ENCODE results near the gene COL18A1. TPM values are rescaled to one million over a fixed set of nuclear protein-coding genes. Genes with fewer than 3 reads are reported as not detected.
A peak's percentile ranks its signal among the peaks of the same experiment; 100 is the strongest.

The COL18A1 gene
- total RNA-seq, 3 donors from 2014 or later (not counting 1 experiment from before 2014, with no cell fraction given) = 12.3 to 22.3 (median 12.7) TPM

DNA sequence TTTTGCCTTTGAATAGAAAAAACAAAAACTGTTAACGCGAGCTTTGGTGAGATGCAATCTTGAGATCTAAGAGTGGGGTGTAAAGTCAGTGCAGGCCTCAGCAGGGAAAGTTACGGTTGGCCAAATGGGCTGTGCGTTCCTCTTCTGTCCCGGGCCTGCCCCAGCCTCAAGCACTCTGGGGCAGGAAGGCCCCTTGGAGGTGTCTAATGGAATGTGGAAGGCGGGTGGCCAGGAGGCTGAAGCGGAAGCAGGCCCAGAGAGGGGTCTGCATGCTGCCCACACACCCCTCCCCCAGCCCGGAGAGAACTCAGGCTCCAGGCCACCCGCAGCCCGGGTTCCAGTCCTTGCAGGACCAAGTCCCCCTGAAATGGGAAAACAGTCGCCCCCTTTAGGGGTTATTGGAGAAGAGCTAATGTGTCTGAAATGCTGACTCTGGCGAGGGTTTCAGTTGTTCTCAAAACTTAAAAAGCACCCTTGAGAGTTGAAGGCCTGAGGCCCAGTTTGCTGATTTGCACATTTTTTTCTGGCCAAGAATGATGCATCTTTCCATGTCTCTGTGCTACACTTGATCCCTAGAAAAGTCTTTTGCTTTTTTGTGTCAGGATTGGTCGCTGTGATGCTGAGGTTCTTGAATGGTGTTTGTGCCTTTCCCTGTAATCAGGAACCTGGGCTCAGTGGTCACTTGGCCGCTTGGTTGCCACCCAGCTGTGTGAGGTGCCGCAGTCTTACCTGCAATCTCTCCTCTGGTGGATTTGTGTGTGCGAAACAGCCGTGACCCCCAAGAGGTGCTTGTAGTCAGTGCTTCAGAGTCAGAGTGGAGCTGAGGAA is 2.0 kb downstream of the COL18A1 start:
- intact Hi-C loops (cut with micrococcal nuclease) = no loop called here
- H3K9me3 Mint-ChIP-seq = no peaks in the 10 kb centered on the region
- H3K27me3 Mint-ChIP-seq (ENCODE audit: low read depth in 2 of 2) = peaks cover 36 to 38% of the 10 kb centered on the region in 2 donors
- H3K27me3 ChIP-seq (ENCODE audit: control insufficient read depth, insufficient read depth, low read length) = peaks cover 35% of the 10 kb centered on the region
- H3K4me1 Mint-ChIP-seq = peaks cover 13 to 19% of the 10 kb centered on the region in 2 donors
- WGBS (ENCODE audit: insufficient coverage) = 85% methylated on average over 16 of the region's 17 CpGs
- H3K4me1 ChIP-seq (ENCODE audit: control insufficient read depth, insufficient read depth, low read length) = peaks cover 8% of the 10 kb centered on the region
- no peak overlapping the region for H3K4me3 ChIP-seq (ENCODE audit: low read length)
- peak overlapping the region; percentile 69 for H3K4me3 Mint-ChIP-seq
- no peak overlapping the region for H3K27ac ChIP-seq (ENCODE audit: low read length)
- TF ChIP-seq, protein P1, sequence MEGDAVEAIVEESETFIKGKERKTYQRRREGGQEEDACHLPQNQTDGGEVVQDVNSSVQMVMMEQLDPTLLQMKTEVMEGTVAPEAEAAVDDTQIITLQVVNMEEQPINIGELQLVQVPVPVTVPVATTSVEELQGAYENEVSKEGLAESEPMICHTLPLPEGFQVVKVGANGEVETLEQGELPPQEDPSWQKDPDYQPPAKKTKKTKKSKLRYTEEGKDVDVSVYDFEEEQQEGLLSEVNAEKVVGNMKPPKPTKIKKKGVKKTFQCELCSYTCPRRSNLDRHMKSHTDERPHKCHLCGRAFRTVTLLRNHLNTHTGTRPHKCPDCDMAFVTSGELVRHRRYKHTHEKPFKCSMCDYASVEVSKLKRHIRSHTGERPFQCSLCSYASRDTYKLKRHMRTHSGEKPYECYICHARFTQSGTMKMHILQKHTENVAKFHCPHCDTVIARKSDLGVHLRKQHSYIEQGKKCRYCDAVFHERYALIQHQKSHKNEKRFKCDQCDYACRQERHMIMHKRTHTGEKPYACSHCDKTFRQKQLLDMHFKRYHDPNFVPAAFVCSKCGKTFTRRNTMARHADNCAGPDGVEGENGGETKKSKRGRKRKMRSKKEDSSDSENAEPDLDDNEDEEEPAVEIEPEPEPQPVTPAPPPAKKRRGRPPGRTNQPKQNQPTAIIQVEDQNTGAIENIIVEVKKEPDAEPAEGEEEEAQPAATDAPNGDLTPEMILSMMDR (IDR thresholded peaks at IDR 0.05) = no peak
- DNase-seq (no peak), ATAC-seq (no peak)
- no peaks in the 10 kb centered on the region for H3K9me3 ChIP-seq (ENCODE audit: control insufficient read depth, insufficient read depth, low read length)
- no peaks in the 10 kb centered on the region for H3K36me3 Mint-ChIP-seq
- no peak overlapping the region for H3K27ac Mint-ChIP-seq
- no peaks in the 10 kb centered on the region for H3K36me3 ChIP-seq (ENCODE audit: control insufficient read depth, insufficient read depth, low read length)

- Mint-ChIP-seq H3K36me3 (no peaks in the 10 kb centered on the region), H3K27ac (no peak overlapping the region), H3K9me3 (no peaks in the 10 kb centered on the region), H3K4me1 (peaks cover 13 to 19% of the 10 kb centered on the region in 2 donors), H3K27me3 (ENCODE audit: low read depth in 2 of 2) (peaks cover 32 to 34% of the 10 kb centered on the region in 2 donors), H3K4me3 (no peak overlapping the region)
- DNase-seq = no peak
- H3K27ac ChIP-seq (ENCODE audit: low read length) = no peak overlapping the region
- H3K36me3 ChIP-seq (ENCODE audit: control insufficient read depth, insufficient read depth, low read length) = no peaks in the 10 kb centered on the region
- TF ChIP-seq, protein P1 (IDR thresholded peaks at IDR 0.05) = no peak
- peaks cover 8% of the 10 kb centered on the region for H3K4me1 ChIP-seq (ENCODE audit: control insufficient read depth, insufficient read depth, low read length)
- intact Hi-C loops (cut with micrococcal nuclease) = no loop called here
- H3K9me3 ChIP-seq (ENCODE audit: control insufficient read depth, insufficient read depth, low read length) = no peaks in the 10 kb centered on the region
- peaks cover 32% of the 10 kb centered on the region for H3K27me3 ChIP-seq (ENCODE audit: control insufficient read depth, insufficient read depth, low read length)
- H3K4me3 ChIP-seq (ENCODE audit: low read length) = no peak overlapping the region
- whole genome bisulfite sequencing (ENCODE audit: insufficient coverage) = 91% methylated on average over 10 of the region's 10 CpGs
- ATAC-seq = no peak
These were observed 2.8 kb downstream of the COL18A1 start for GRCh38 chr21:45407629-45408247.

- WGBS (ENCODE audit: insufficient coverage) = 79% methylated on average over 7 of the region's 10 CpGs
These were observed 3.4 kb downstream of the COL18A1 start for GRCh38 chr21:45408271-45408791.

More at GRCh38 chr21:45408271-45408791, 3.4 kb downstream of the COL18A1 start:
- H3K9me3 Mint-ChIP-seq = no peaks in the 10 kb centered on the region
- H3K9me3 ChIP-seq (ENCODE audit: control insufficient read depth, insufficient read depth, low read length) = no peaks in the 10 kb centered on the region
- H3K27me3 ChIP-seq (ENCODE audit: control insufficient read depth, insufficient read depth, low read length) = peaks cover 29% of the 10 kb centered on the region
- no peaks in the 10 kb centered on the region for H3K36me3 Mint-ChIP-seq
- intact Hi-C loops (cut with micrococcal nuclease) = no loop called here
- H3K27me3 Mint-ChIP-seq (ENCODE audit: low read depth in 2 of 2) = peaks cover 27 to 34% of the 10 kb centered on the region in 2 donors
- no peak overlapping the region for H3K4me3 ChIP-seq (ENCODE audit: low read length)
- DNase-seq = no peak
- ATAC-seq = no peak
- H3K4me1 Mint-ChIP-seq = peaks cover 13 to 19% of the 10 kb centered on the region in 2 donors
- H3K4me3 Mint-ChIP-seq = no peak overlapping the region
- H3K27ac ChIP-seq (ENCODE audit: low read length) = no peak overlapping the region
- TF ChIP-seq, protein P1 (IDR thresholded peaks at IDR 0.05) = no peak
- peaks cover 8% of the 10 kb centered on the region for H3K4me1 ChIP-seq (ENCODE audit: control insufficient read depth, insufficient read depth, low read length)
- H3K27ac Mint-ChIP-seq = no peak overlapping the region
- H3K36me3 ChIP-seq (ENCODE audit: control insufficient read depth, insufficient read depth, low read length) = no peaks in the 10 kb centered on the region
